Stimulated activated memory B cell treated with anti-CD40 and anti-IgM and Interleukin-4, amounts not matched to agents 10 μg/mL and 1 μg/mL and 100 μg/mL, for 72 hours (primary cell): ENCODE measurements around the gene JUN.

Experiments used
- ATAC-seq: fragments of 150-1000 bp; cut with Tn5 transposase; 2 replicates; pipeline ENCODE4 v1.10.0; 2021
- H3K27ac Mint-ChIP-seq: one replicate; pipeline ENCODE4 v1.8.0; 2022; ENCODE audit warnings: mild to moderate bottlenecking, mixed read lengths
- H3K27me3 Mint-ChIP-seq: one replicate; pipeline ENCODE4 v1.8.0; 2022; ENCODE audit warnings: mixed read lengths
- H3K36me3 Mint-ChIP-seq: one replicate; pipeline ENCODE4 v1.8.0; 2022; ENCODE audit warnings: mixed read lengths
- H3K4me1 Mint-ChIP-seq: one replicate; pipeline ENCODE4 v1.8.0; 2022; ENCODE audit warnings: mixed read lengths
- H3K4me3 Mint-ChIP-seq: one replicate; pipeline ENCODE4 v1.8.0; 2022; ENCODE audit warnings: mild to moderate bottlenecking, moderate library complexity, mixed read lengths
- H3K9me3 Mint-ChIP-seq: one replicate; pipeline ENCODE4 v1.8.0; 2022; ENCODE audit warnings: mixed read lengths

Gene JUN

DNA sequence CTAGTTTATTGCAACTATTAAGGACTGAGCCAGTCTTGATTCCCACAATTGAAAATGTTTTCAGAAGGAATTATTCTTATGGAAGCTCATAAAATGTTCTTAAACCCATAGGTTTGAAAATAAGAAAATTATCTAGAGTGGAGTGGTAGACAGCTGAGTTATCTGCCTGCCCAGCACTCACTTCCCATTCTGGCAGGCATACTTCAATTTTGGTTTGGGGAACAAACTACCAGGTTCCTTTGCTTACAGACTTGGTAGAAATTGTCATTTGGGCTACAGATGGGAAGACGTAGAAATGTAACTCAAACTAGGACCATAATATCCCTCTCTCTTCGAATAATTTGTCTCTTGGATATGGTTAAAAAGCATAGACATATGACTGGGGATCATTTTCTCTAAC lies 18.4 kb downstream of the JUN start:
- no peak overlapping the region for H3K4me3 Mint-ChIP-seq
- H3K9me3 Mint-ChIP-seq, result no peaks in the 10 kb centered on the region
- H3K36me3 Mint-ChIP-seq, result no peaks in the 10 kb centered on the region
- no peak overlapping the region for H3K27ac Mint-ChIP-seq
- H3K27me3 Mint-ChIP-seq, result peaks cover 17% of the 10 kb centered on the region
- no peaks in the 10 kb centered on the region for H3K4me1 Mint-ChIP-seq
- ATAC-seq, result no peak

DNA sequence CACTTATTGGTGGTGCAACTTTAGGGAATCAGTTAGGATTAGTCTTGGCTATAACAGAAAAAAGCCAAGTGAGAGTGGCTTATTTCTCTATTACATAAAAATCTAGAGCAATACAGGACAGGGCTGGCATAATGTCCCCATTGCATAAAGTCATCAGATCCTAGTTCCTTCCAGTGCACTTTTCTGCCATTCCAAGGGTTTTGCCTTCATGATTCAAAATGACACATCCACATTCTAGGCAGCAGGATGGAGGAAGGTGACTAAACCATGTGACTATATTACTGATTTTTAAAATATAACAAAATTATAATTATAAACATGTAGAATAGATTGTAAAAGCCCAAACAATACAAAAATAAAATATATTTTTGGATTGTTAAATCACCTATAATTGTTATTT lies 18.8 kb downstream of the JUN start:
- Mint-ChIP-seq H3K27me3 (peaks cover 17% of the 10 kb centered on the region), H3K9me3 (no peaks in the 10 kb centered on the region), H3K4me3 (no peak overlapping the region), H3K27ac (no peak overlapping the region), H3K36me3 (no peaks in the 10 kb centered on the region), H3K4me1 (no peaks in the 10 kb centered on the region)
- ATAC-seq, result no peak

DNA sequence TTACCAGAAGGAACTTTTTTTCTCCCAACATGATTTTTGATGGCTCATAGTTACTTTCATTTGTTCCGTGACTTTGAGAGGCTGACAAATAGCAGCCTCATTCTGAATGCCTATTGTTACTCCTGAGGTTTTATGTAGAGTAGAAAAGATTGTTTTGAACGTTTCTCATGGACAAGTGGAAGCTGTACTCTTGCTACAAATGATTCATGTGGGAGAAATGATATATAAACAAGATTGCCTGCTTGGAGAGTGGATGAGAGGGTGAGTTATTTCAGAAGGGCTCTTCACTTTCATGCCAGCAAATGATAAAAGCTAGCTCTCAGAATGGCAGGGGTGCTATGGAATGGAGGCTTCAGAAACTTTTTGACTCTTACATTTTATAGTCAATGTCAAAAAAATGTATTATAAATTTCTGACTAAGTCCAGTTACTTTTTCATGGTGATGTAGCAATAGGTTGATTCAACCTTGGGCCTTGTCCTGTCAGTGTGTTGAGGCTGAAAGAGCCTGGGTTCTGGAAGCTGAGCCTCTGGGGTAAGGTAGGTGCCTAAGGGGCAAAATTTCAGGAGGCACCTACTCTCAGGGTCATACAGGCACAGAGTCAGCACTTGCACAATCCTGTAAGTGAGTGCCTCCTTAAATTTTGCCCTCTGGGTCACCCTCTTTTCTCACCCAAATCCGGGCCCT lies 19.4 kb downstream of the JUN start:
- Mint-ChIP-seq H3K9me3 (no peaks in the 10 kb centered on the region), H3K4me1 (no peaks in the 10 kb centered on the region), H3K27me3 (peaks cover 17% of the 10 kb centered on the region), H3K27ac (no peak overlapping the region), H3K4me3 (no peak overlapping the region), H3K36me3 (no peaks in the 10 kb centered on the region)
- no peak for ATAC-seq

DNA sequence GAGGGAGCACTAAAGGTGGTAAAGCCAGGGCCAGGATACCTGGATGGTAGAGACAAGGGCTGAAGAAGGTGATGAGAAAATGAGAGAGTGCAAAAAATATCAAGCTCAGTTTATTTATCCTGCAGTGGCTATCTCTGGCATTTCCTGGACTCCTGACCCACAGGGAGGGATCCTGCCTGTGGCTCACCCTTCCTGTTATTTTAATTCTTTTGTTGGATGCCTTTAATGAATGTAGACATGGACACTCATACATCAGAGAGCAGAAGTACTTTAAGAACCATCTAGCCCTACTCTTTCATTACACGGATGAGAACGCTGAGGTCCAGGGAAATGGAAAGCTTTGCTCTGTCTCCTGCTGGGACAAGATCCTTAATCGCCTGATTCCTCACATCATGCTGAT lies 20.6 kb downstream of the JUN start:
- no peak overlapping the region for H3K27ac Mint-ChIP-seq
- no peaks in the 10 kb centered on the region for H3K4me1 Mint-ChIP-seq
- H3K27me3 Mint-ChIP-seq, result peaks cover 17% of the 10 kb centered on the region
- H3K36me3 Mint-ChIP-seq, result no peaks in the 10 kb centered on the region
- H3K9me3 Mint-ChIP-seq, result no peaks in the 10 kb centered on the region
- H3K4me3 Mint-ChIP-seq, result no peak overlapping the region
- ATAC-seq, result no peak

DNA sequence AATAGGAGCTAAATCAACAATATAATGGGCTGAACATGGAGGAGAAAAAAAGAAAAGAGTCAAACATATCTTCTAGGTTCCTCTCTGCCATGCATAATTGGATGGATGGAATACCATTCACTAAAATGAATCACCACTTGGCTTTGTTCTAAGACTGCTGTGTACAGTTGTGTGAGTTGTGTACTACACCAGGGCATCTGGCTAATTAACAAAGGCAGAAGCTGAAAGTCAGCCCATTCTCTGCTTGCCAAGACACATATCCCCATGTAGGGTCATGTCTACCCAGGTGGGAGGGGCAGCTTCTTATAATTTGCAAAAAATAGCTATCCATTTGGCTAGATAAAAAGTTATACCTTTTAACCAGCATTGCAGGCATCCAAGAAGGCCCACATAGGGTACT lies 21.0 kb downstream of the JUN start:
- H3K27me3 Mint-ChIP-seq, result peaks cover 17% of the 10 kb centered on the region
- no peaks in the 10 kb centered on the region for H3K9me3 Mint-ChIP-seq
- no peaks in the 10 kb centered on the region for H3K36me3 Mint-ChIP-seq
- H3K4me1 Mint-ChIP-seq, result no peaks in the 10 kb centered on the region
- no peak overlapping the region for H3K27ac Mint-ChIP-seq
- no peak for ATAC-seq
- H3K4me3 Mint-ChIP-seq, result no peak overlapping the region

DNA sequence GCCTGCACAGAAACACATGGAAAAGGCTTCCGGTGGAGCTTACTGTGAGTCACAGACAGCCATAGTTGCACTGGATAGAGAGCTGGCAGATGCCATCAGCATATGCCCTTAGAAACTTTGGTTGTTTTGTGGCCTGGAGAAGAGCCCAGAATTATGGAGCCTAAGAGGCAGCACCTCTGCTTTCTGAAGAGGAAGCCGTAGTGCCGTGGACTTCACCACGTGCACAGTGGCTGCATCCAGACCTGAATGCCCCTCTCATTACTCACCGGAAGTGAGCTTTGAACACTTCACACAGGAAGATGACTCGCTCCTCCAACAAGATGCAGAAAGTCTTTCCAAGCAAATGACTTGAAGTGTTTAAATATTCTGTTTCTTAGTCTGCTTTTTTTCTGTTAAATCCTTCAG lies 28.4 kb downstream of the JUN start:
- no peaks in the 10 kb centered on the region for H3K9me3 Mint-ChIP-seq
- H3K4me1 Mint-ChIP-seq, result peaks cover 12% of the 10 kb centered on the region
- no peaks in the 10 kb centered on the region for H3K27me3 Mint-ChIP-seq
- ATAC-seq, result peak; percentile 59
- H3K36me3 Mint-ChIP-seq, result no peaks in the 10 kb centered on the region
- peak overlapping the region; percentile 49 for H3K27ac Mint-ChIP-seq
- H3K4me3 Mint-ChIP-seq, result no peak overlapping the region

DNA sequence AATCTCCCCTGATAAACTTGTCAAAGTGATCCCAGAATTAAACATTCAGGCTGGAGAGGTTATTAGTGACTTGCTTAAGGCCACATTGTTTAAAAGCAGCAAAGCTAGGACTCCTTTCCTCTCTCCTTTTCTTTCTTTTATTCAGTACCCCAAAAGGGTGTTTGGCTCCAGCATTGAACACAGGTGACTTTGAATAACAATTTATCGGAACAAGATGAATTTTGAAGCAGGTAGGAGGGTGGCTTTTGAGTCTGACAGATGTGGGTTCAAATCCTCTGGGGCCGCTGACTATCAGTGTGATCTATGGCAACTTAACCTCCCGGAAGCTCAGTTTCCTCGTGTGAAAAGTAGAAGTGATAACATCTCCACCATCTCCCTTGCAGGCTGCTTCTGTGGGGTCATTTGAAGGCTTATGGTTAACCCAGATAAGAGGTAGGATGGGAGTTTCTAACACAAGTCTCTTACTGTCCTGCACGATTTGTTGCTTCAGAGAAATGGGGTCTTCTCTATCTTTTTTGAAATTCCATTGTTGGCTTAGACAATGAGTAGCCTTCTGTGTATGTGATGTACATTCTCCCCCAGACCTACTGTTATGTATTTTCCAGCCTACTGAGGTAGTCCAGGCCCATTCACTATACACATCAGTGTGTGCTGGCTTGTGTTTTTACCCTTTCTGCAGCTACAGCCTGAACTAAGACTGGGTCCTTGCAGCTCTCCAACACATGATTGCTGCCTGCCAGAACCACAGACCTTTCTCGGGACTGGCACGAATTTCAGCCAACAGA lies 29.0 kb downstream of the JUN start:
- Mint-ChIP-seq H3K4me1 (peaks cover 12% of the 10 kb centered on the region), H3K27me3 (no peaks in the 10 kb centered on the region), H3K36me3 (no peaks in the 10 kb centered on the region), H3K9me3 (no peaks in the 10 kb centered on the region), H3K4me3 (no peak overlapping the region), H3K27ac (peak overlapping the region; percentile 49)
- no peak for ATAC-seq

DNA sequence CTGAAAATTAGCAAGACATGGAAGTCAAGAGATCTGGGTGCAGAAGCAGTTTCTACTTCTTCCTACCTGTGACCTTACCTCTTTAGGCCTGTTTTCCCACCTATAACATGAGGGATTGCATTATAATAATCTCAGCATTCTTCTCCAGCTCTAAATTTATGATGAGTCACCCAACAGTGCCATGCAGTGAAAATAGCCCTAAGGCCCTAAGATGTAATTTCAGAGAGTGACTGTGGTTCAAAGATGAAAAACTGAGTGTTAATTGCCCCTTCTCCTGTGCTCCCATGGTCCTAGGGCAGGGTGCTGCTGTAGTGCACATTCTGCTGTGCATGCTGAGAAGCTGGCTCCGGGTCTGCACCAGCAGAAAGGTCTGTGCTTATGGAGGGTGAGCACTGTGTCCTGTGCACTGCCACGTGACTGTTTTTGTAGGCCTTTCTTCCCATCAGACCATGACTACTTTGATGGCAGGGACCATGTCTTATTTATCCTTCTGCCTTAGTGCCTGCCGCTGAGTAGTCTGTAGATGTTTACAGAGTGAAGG lies 29.7 kb downstream of the JUN start:
- Mint-ChIP-seq H3K27ac (no peak overlapping the region), H3K27me3 (no peaks in the 10 kb centered on the region), H3K4me3 (no peak overlapping the region), H3K36me3 (no peaks in the 10 kb centered on the region), H3K9me3 (no peaks in the 10 kb centered on the region), H3K4me1 (peaks cover 12% of the 10 kb centered on the region)
- ATAC-seq, result no peak

DNA sequence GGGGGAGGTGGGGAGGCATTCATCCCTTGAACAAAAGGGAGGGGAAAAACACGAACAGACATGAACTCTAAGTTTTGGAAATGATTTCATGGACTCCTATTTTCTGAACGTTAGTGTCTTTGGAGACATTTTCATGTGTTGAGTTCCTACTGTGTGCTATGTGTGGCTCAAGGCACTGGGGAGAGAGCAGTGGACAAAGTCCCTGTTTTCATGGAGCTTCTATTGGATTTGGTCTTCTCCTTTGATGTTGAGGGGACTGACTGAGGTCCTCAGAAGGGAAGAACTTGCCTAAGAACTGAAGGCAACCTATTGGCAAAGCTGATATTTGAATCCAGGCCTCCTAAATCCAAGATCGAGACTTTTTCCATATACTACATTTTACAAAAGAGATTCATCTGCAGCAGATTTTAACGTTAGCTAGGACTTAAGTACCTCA lies 30.4 kb downstream of the JUN start:
- no peak overlapping the region for H3K27ac Mint-ChIP-seq
- H3K36me3 Mint-ChIP-seq, result no peaks in the 10 kb centered on the region
- no peak for ATAC-seq
- no peaks in the 10 kb centered on the region for H3K27me3 Mint-ChIP-seq
- H3K4me1 Mint-ChIP-seq, result peaks cover 12% of the 10 kb centered on the region
- H3K9me3 Mint-ChIP-seq, result no peaks in the 10 kb centered on the region
- H3K4me3 Mint-ChIP-seq, result no peak overlapping the region

DNA sequence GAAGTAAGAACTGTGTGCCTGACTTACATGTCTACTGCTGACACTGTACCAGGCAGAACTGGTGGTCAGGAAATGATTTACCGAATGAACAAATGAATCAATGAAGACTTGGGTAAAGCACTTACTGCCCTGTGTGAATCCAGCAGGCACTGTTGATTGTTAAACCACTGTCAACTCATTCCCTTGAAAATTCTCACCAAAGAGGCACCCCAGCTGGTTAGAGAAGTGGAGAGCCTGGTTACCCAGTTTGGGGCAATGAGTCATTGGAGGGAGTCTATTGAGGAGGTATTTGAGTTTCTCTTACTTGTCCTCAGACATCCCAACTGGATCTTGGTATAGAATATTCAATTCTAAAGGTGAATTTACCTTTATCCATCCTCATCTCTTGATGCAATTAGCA lies 34.2 kb downstream of the JUN start:
- H3K4me3 Mint-ChIP-seq, result no peak overlapping the region
- H3K27ac Mint-ChIP-seq, result no peak overlapping the region
- no peak for ATAC-seq
- peaks cover 18% of the 10 kb centered on the region for H3K27me3 Mint-ChIP-seq
- H3K4me1 Mint-ChIP-seq, result no peaks in the 10 kb centered on the region
- no peaks in the 10 kb centered on the region for H3K9me3 Mint-ChIP-seq
- H3K36me3 Mint-ChIP-seq, result no peaks in the 10 kb centered on the region

DNA sequence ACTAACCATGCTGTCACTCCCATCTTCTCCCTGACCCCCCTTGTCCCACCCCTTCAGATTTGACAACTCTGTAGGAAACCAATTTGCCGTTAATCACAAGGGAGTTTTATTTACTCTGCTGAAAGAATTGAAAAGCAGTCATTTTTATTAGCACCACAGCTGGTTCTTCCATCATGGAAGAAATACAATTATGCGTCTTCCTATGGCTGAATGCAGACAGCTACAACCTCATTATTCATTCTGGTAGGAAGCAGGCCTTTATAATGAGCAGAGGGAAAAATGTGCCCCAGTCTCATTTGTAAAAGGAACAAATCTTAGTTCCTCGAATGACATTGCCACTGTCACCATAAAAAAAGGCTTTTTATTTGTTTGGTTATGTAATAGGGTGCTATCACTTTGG lies 35.2 kb downstream of the JUN start:
- H3K9me3 Mint-ChIP-seq, result no peaks in the 10 kb centered on the region
- no peak overlapping the region for H3K27ac Mint-ChIP-seq
- peaks cover 18% of the 10 kb centered on the region for H3K27me3 Mint-ChIP-seq
- no peak overlapping the region for H3K4me3 Mint-ChIP-seq
- ATAC-seq, result no peak
- no peaks in the 10 kb centered on the region for H3K36me3 Mint-ChIP-seq
- no peaks in the 10 kb centered on the region for H3K4me1 Mint-ChIP-seq

DNA sequence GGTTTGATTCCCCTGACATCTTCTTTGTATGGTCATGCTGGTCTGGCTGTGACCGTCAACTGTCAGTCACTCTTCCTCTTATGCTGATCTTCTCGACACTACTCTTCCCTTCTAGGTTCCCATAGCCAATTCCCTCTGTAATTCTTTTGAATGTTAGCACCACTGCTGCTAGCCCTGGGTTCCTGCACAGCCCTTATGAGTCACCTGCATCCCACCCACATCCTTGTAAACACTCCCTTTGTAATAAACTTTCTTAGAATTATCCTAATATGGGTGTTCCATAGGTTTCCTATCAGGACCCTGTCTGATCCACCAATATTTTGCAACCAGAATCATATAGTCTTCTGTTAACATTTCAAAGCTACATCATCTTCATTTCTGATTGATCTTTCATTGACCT lies 37.1 kb downstream of the JUN start:
- Mint-ChIP-seq H3K4me3 (no peak overlapping the region), H3K27me3 (peaks cover 18% of the 10 kb centered on the region), H3K9me3 (no peaks in the 10 kb centered on the region), H3K27ac (no peak overlapping the region), H3K36me3 (no peaks in the 10 kb centered on the region), H3K4me1 (no peaks in the 10 kb centered on the region)
- ATAC-seq, result no peak

DNA sequence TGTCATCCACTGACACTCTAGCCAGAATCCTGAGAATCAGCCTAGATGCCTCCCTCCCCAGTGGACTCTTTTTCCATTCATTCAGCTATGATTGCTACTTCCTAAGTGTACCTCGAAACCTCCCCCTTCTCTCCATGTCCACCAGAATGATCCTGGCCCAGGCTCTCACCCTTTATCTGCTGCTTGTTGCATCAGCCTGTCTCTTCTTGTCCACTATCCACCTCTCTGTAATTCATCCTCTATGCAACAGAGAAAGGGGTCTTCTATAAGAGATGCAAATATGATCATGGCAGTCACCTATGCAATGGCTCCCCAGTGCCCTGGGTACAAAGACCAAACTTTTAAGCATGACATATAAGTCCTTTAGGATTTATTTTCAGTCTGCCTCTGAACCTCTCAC lies 37.7 kb downstream of the JUN start:
- H3K36me3 Mint-ChIP-seq, result no peaks in the 10 kb centered on the region
- no peak overlapping the region for H3K27ac Mint-ChIP-seq
- no peak overlapping the region for H3K4me3 Mint-ChIP-seq
- H3K27me3 Mint-ChIP-seq, result peaks cover 18% of the 10 kb centered on the region
- no peak for ATAC-seq
- H3K9me3 Mint-ChIP-seq, result no peaks in the 10 kb centered on the region
- H3K4me1 Mint-ChIP-seq, result no peaks in the 10 kb centered on the region

DNA sequence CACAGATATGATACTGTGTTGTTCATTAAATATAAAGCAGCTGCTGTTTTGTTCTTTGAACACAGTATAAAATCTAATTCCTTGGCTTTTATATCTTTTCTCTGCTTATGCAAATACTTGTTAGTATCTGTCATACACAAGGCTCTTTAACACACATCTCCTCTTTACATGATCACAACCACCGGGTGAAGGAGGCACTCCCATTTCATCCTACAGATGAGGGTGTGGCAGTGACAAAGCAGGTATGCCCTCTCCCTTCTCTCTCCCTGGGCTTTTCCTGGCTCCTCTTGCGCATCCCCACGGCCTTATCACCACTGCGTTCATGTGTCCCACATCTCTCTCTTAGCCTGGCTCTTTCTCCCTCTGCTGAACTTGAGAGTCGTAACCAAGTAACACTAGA lies 38.2 kb downstream of the JUN start:
- ATAC-seq, result no peak
- Mint-ChIP-seq H3K36me3 (no peaks in the 10 kb centered on the region), H3K27me3 (peaks cover 18% of the 10 kb centered on the region), H3K4me1 (no peaks in the 10 kb centered on the region), H3K27ac (no peak overlapping the region), H3K4me3 (no peak overlapping the region), H3K9me3 (no peaks in the 10 kb centered on the region)

DNA sequence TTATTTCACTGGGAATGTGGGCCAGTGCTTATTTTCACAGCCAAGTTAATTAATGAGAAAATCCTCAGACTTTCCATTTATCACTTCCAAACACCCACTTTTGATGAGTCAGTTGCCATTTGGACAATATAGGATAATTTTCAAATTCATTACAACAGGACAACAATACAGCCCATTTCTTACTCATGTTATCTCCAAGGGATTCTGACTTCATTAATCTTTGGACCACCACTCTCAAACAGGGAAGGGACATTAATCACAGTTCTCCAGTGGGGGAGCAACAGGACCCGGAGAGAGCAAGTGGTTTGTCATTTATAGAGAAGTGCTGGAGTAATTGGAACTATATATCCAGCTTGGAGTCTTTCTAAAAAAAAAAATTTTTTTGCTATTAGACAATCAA lies 38.7 kb downstream of the JUN start:
- Mint-ChIP-seq H3K36me3 (no peaks in the 10 kb centered on the region), H3K27ac (no peak overlapping the region), H3K27me3 (peaks cover 18% of the 10 kb centered on the region), H3K4me1 (no peaks in the 10 kb centered on the region), H3K9me3 (no peaks in the 10 kb centered on the region), H3K4me3 (no peak overlapping the region)
- no peak for ATAC-seq
